Esophagus muscularis mucosa (tissue), 3 donors: ENCODE measurements around the gene ZNF445.

Source experiments
- POLR2A ChIP-seq: fragments of 450-650 bp; IDR thresholded peaks from one replicate; pipeline ENCODE4 v1.6.1; 2017; ENCODE audit warnings: antibody characterized with exemption, moderate library complexity, mild to moderate bottlenecking, low read depth
- TF ChIP-seq, protein P1 (sequence below), 3 experiments: fragments of 200-600 bp in 2 of 3; fragments of 450-650 bp in 1 of 3; sonication (generic) in 2 of 3; IDR thresholded peaks; one replicate each; pipeline ENCODE4 v1.5.1; 2017 to 2019; ENCODE audit warnings: antibody characterized with exemption in 3 of 3, mild to moderate bottlenecking in 2 of 3, moderate library complexity in 1 of 3

DNA sequence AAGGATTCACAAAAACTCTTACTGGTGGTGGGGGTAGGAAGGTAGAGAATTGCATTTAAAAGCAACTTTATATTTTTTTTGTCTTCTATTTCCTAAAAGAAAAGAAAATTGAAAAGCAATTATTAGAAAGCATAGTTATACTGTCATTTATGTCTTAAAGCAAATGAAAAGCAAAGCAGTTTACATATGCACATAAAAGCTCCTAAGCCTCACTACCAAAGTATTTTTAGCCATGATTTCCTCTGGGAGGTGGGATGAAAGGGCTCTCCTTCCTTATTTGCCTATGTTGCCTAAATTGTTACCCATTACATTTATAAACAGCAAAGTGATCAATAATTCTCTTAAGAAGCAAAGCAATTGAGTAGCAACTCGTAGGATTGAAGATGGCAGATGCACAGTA lies 7.0 kb downstream of the ZNF445 start:
- TF ChIP-seq POLR2A = no peak
- TF ChIP-seq, protein P1, sequence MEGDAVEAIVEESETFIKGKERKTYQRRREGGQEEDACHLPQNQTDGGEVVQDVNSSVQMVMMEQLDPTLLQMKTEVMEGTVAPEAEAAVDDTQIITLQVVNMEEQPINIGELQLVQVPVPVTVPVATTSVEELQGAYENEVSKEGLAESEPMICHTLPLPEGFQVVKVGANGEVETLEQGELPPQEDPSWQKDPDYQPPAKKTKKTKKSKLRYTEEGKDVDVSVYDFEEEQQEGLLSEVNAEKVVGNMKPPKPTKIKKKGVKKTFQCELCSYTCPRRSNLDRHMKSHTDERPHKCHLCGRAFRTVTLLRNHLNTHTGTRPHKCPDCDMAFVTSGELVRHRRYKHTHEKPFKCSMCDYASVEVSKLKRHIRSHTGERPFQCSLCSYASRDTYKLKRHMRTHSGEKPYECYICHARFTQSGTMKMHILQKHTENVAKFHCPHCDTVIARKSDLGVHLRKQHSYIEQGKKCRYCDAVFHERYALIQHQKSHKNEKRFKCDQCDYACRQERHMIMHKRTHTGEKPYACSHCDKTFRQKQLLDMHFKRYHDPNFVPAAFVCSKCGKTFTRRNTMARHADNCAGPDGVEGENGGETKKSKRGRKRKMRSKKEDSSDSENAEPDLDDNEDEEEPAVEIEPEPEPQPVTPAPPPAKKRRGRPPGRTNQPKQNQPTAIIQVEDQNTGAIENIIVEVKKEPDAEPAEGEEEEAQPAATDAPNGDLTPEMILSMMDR (IDR thresholded peaks at IDR 0.05) = no peak
